Suprapubic skin (tissue), 4 donors: ENCODE results near the gene GRIA1. TPM values are rescaled to one million over a fixed set of nuclear protein-coding genes. Genes with fewer than 3 reads are reported as not detected.

Source experiments
- DNase-seq, 2 donors: peaks; one replicate each; pipeline ENCODE4 v3.0.0-alpha.2; 2019; ENCODE audit warnings: low spot score in 2 of 2
- H3K27ac ChIP-seq: fragments of 200-600 bp; sonication (generic); one replicate; pipeline ENCODE4 v1.5.1; 2019
- H3K27me3 ChIP-seq: fragments of 200-600 bp; sonication (generic); one replicate; pipeline ENCODE4 v1.5.1; 2019
- H3K36me3 ChIP-seq: fragments of 200-600 bp; sonication (generic); one replicate; pipeline ENCODE4 v1.5.1; 2019
- H3K4me1 ChIP-seq: fragments of 200-600 bp; sonication (generic); one replicate; pipeline ENCODE4 v1.5.1; 2019
- H3K4me3 ChIP-seq: fragments of 200-600 bp; sonication (generic); one replicate; pipeline ENCODE4 v1.5.1; 2019; ENCODE audit warnings: mild to moderate bottlenecking
- H3K9me3 ChIP-seq: fragments of 200-600 bp; sonication (generic); one replicate; pipeline ENCODE4 v1.5.1; 2019
- EP300 ChIP-seq: sonication (generic); formaldehyde crosslinking; IDR thresholded peaks from one replicate; pipeline ENCODE4 v1.6.1; 2017; ENCODE audit warnings: antibody characterized with exemption
- POLR2A ChIP-seq, 2 donors: fragments of 450-650 bp; IDR thresholded peaks; one replicate each; pipeline ENCODE4 v1.6.1; 2017; ENCODE audit warnings: antibody characterized with exemption in 2 of 2, mild to moderate bottlenecking in 2 of 2, moderate library complexity in 2 of 2
- POLR2AphosphoS5 ChIP-seq, 3 donors: sonication (generic); formaldehyde crosslinking; IDR thresholded peaks; one replicate each; pipeline ENCODE4 v1.6.1; 2017; ENCODE audit warnings: antibody characterized with exemption in 3 of 3
- WGBS: methylation state at CpG from one replicate; pipeline ENCODE4 v1.1.5; 2018; 5-methylcytosine and 5-hydroxymethylcytosine counted together
- total RNA-seq, 4 donors: library from RNA; depleted of rRNA; stranded (reverse); fragments of >200 nt; gene quantifications; one replicate each; pipeline ENCODE4 v1.1.0, GENCODE V29; 2016
- TF ChIP-seq, protein P1 (sequence below), 2 donors: fragments of 200-600 bp in 1 of 2; fragments of 450-650 bp in 1 of 2; sonication (generic) in 1 of 2; IDR thresholded peaks; one replicate each; pipeline ENCODE4 v1.5.1; 2016 to 2019; ENCODE audit warnings: antibody characterized with exemption in 2 of 2, mild to moderate bottlenecking in 1 of 2, moderate library complexity in 1 of 2

Gene GRIA1
- total RNA-seq, 4 donors from 2014 or later = 0.21 to 0.62 (median 0.38) TPM; not detected in 1

- Histone ChIP-seq H3K4me3 (no peak overlapping the region), H3K36me3 (no peaks in the 10 kb centered on the region), H3K9me3 (no peaks in the 10 kb centered on the region), H3K27me3 (no peaks in the 10 kb centered on the region), H3K4me1 (no peaks in the 10 kb centered on the region), H3K27ac (no peak overlapping the region)
- DNase-seq = no peak
- TF ChIP-seq POLR2A (IDR thresholded peaks at IDR 0.05) (no peak), EP300 (no peak), POLR2AphosphoS5 (IDR thresholded peaks at IDR 0.05) (no peak)
- TF ChIP-seq, protein P1, sequence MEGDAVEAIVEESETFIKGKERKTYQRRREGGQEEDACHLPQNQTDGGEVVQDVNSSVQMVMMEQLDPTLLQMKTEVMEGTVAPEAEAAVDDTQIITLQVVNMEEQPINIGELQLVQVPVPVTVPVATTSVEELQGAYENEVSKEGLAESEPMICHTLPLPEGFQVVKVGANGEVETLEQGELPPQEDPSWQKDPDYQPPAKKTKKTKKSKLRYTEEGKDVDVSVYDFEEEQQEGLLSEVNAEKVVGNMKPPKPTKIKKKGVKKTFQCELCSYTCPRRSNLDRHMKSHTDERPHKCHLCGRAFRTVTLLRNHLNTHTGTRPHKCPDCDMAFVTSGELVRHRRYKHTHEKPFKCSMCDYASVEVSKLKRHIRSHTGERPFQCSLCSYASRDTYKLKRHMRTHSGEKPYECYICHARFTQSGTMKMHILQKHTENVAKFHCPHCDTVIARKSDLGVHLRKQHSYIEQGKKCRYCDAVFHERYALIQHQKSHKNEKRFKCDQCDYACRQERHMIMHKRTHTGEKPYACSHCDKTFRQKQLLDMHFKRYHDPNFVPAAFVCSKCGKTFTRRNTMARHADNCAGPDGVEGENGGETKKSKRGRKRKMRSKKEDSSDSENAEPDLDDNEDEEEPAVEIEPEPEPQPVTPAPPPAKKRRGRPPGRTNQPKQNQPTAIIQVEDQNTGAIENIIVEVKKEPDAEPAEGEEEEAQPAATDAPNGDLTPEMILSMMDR (IDR thresholded peaks at IDR 0.05) = no peak
Observed at GRCh38 chr5:153792305-153792704, 301.8 kb downstream of the GRIA1 start.

DNA sequence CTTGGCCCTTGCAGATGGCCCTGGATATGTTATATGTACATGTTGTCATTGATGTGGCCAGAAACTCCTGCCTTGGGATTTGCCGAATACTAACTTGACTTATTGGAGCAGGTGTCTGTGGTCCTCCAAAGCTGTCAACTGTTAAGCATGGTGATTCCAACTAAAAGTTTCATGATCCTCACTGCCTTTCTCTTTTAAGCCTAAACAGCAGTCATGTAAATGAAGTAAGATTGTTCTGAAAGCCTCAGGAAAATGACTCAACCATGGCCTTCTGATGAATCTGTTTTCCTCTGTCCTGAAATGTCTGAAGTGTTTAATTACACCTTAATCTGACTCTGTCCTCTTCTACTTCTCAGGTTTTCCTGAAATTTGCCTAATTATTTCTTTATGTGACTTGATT is 303.2 kb downstream of the GRIA1 start:
- H3K27me3 ChIP-seq = no peaks in the 10 kb centered on the region
- WGBS = 100% methylated on average over 1 of the region's 1 CpG
- H3K27ac ChIP-seq = no peak overlapping the region
- no peak for DNase-seq
- H3K4me3 ChIP-seq = no peak overlapping the region
- H3K36me3 ChIP-seq = no peaks in the 10 kb centered on the region
- TF ChIP-seq EP300 (no peak), POLR2AphosphoS5 (IDR thresholded peaks at IDR 0.05) (no peak), POLR2A (IDR thresholded peaks at IDR 0.05) (no peak)
- TF ChIP-seq, protein P1 (IDR thresholded peaks at IDR 0.05) = no peak
- H3K9me3 ChIP-seq = no peaks in the 10 kb centered on the region
- H3K4me1 ChIP-seq = no peaks in the 10 kb centered on the region

GRCh38 chr5:153794327-153794726 is 303.9 kb downstream of the GRIA1 start:
- 94% methylated on average over 10 of the region's 10 CpGs for WGBS
- H3K27ac ChIP-seq = no peak overlapping the region
- no peak overlapping the region for H3K4me3 ChIP-seq
- TF ChIP-seq EP300 (no peak), POLR2AphosphoS5 (IDR thresholded peaks at IDR 0.05) (no peak)
- TF ChIP-seq, protein P1 (IDR thresholded peaks at IDR 0.05) = no peak
- DNase-seq = no peak
- no peaks in the 10 kb centered on the region for H3K4me1 ChIP-seq
- no peaks in the 10 kb centered on the region for H3K36me3 ChIP-seq
- no peaks in the 10 kb centered on the region for H3K27me3 ChIP-seq
- H3K9me3 ChIP-seq = no peaks in the 10 kb centered on the region

- TF ChIP-seq, protein P1 (IDR thresholded peaks at IDR 0.05) = no peak
- TF ChIP-seq POLR2A (IDR thresholded peaks at IDR 0.05) (no peak), EP300 (no peak), POLR2AphosphoS5 (IDR thresholded peaks at IDR 0.05) (no peak)
- Histone ChIP-seq H3K27me3 (no peaks in the 10 kb centered on the region), H3K27ac (no peak overlapping the region), H3K4me1 (no peaks in the 10 kb centered on the region), H3K36me3 (no peaks in the 10 kb centered on the region), H3K4me3 (no peak overlapping the region), H3K9me3 (no peaks in the 10 kb centered on the region)
- no peak for DNase-seq
- 92% methylated on average over 2 of the region's 2 CpGs for WGBS
Observed at GRCh38 chr5:153796527-153796926, 306.1 kb downstream of the GRIA1 start.

DNA sequence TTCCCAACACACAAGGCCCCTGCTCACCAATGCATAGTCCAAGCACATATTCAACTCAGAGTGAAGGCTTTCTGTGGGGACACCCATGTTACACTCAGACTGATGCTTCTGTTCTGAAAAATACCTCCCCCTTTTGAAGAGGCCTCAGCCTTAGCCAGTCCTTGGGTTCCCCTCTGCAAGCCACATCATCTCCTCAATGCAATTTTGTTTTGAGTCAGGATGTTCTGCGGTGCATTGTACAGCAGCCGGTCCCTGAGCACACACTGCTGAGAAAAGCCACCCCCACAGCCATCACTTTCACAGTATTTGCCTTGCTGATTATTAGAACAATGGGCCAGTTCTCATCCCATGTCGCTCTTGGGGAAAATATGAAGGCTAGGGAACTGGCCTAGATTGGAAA is 307.0 kb downstream of the GRIA1 start:
- no peak for DNase-seq
- no peaks in the 10 kb centered on the region for H3K4me1 ChIP-seq
- no peaks in the 10 kb centered on the region for H3K27me3 ChIP-seq
- H3K4me3 ChIP-seq = no peak overlapping the region
- no peak for TF ChIP-seq POLR2A (IDR thresholded peaks at IDR 0.05)
- TF ChIP-seq, protein P1 (IDR thresholded peaks at IDR 0.05) = no peak
- TF ChIP-seq EP300 = no peak
- TF ChIP-seq POLR2AphosphoS5 (IDR thresholded peaks at IDR 0.05) = no peak
- H3K9me3 ChIP-seq = no peaks in the 10 kb centered on the region
- no peak overlapping the region for H3K27ac ChIP-seq
- WGBS = 92% methylated on average over 3 of the region's 3 CpGs
- H3K36me3 ChIP-seq = no peaks in the 10 kb centered on the region
